SK-N-SH (cell line): Measurements from ENCODE around the gene MGRN1. TPM values are rescaled to one million over a fixed set of nuclear protein-coding genes. Genes with fewer than 3 reads are reported as not detected.

Source experiments
- CTCF ChIA-PET: fragments of 300-600, 350-600 bp; formaldehyde crosslinking; extraction: SDS; loops from one replicate; lab custom pipeline; 2021; lab: Yijun Ruan, JAX
- POLR2A ChIA-PET: fragments of 350-600 bp; sonication (Branson Sonifier 250); formaldehyde crosslinking; extraction: SDS; loops from one replicate; lab custom pipeline; 2020; ENCODE audit warnings: antibody characterized with exemption, inconsistent platforms; lab: Yijun Ruan, JAX
- DNase-seq: peaks from one replicate; pipeline ENCODE4 v3.0.0; 2012
- H2AFZ ChIP-seq: fragments of 200-600 bp; sonication (generic); 2 replicates; pipeline ENCODE4 v1.8.1; 2016; ENCODE audit warnings: antibody characterized with exemption, mild to moderate bottlenecking, low read depth
- H3F3A ChIP-seq: fragments of 200-600 bp; sonication (generic); replicated peaks from 2 replicates; pipeline ENCODE3; 2016; ENCODE audit warnings: antibody characterized with exemption, mild to moderate bottlenecking; ENCODE audit not compliant: insufficient read depth
- H3K27ac ChIP-seq, 2 experiments: fragments of 200-500 bp in 1 of 2; fragments of 200-600 bp in 1 of 2; sonication (Bioruptor generic) in 1 of 2; sonication (generic), shearing (Covaris generic) in 1 of 2; 2 replicates each; pipeline versions ENCODE4 v1.5.1 to v1.6.1; 2014 to 2016; ENCODE audit warnings: low read depth in 2 of 2, inconsistent platforms in 1 of 2, low read length in 1 of 2, mild to moderate bottlenecking in 1 of 2, mixed read lengths in 1 of 2
- H3K27me3 ChIP-seq: fragments of 200-600 bp; sonication (generic), shearing (Covaris generic); 2 replicates; pipeline ENCODE4 v1.6.1; 2016; ENCODE audit warnings: mixed run types; ENCODE audit not compliant: insufficient read depth
- H3K36me3 ChIP-seq, 2 experiments: fragments of 200-500 bp in 1 of 2; fragments of 200-600 bp in 1 of 2; sonication (Bioruptor generic) in 1 of 2; sonication (generic) in 1 of 2; replicated peaks in 1 of 2; 2 replicates each; pipeline versions ENCODE3 to v1.5.1; 2014 to 2016; ENCODE audit warnings: low read length in 1 of 2, mild to moderate bottlenecking in 1 of 2; ENCODE audit not compliant: insufficient read depth in 2 of 2, control insufficient read depth in 1 of 2
- H3K4me1 ChIP-seq, 2 experiments: fragments of 200-500 bp in 1 of 2; fragments of 200-600 bp in 1 of 2; sonication (Bioruptor generic) in 1 of 2; sonication (generic), shearing (Covaris generic) in 1 of 2; 2 replicates each; pipeline versions ENCODE4 v1.5.1 to v1.6.1; 2014 to 2016; ENCODE audit warnings: low read depth in 1 of 2, low read length in 1 of 2, mixed run types in 1 of 2; ENCODE audit not compliant: insufficient read depth in 2 of 2, control insufficient read depth in 1 of 2
- H3K4me2 ChIP-seq: fragments of 200-600 bp; sonication (generic), shearing (Covaris generic); 2 replicates; pipeline ENCODE4 v1.6.1; 2017; ENCODE audit warnings: mixed run types
- H3K4me3 ChIP-seq, 2 experiments: fragments of 200-500 bp in 1 of 2; fragments of 200-600 bp in 1 of 2; sonication (Bioruptor generic) in 1 of 2; sonication (generic), shearing (Covaris generic) in 1 of 2; 2 replicates each; pipeline versions ENCODE4 v1.5.1 to v1.8.1; 2014 to 2016; ENCODE audit warnings: low read depth in 2 of 2, inconsistent platforms in 1 of 2, low read length in 1 of 2, mild to moderate bottlenecking in 1 of 2, mixed read lengths in 1 of 2, moderate library complexity in 1 of 2
- H3K79me2 ChIP-seq: fragments of 200-600 bp; sonication (generic); 2 replicates; pipeline ENCODE4 v1.8.1; 2017; ENCODE audit warnings: mild to moderate bottlenecking; ENCODE audit not compliant: insufficient read depth
- H3K9ac ChIP-seq: fragments of 200-600 bp; sonication (generic); 2 replicates; pipeline ENCODE4 v1.6.1; 2017; ENCODE audit warnings: mixed run types
- H3K9me2 ChIP-seq: fragments of 200-600 bp; sonication (generic); 2 replicates; pipeline ENCODE4 v1.6.1; 2017; ENCODE audit warnings: mixed run types
- H3K9me3 ChIP-seq: fragments of 200-600 bp; sonication (generic); 2 replicates; pipeline ENCODE4 v1.6.1; 2017; ENCODE audit warnings: mixed run types, mild to moderate bottlenecking, moderate library complexity
- H4K20me1 ChIP-seq: fragments of 200-600 bp; sonication (generic); 2 replicates; pipeline ENCODE4 v1.6.1; 2017; ENCODE audit warnings: mild to moderate bottlenecking, mixed run types; ENCODE audit not compliant: insufficient read depth
- CTCF ChIP-seq: fragments of 200-600 bp; sonication (generic); IDR thresholded peaks from 2 replicates; pipeline ENCODE4 v1.6.1; 2017; ENCODE audit warnings: antibody characterized with exemption, mild to moderate bottlenecking, moderate library complexity
- FOSL2 ChIP-seq: IDR thresholded peaks from 2 replicates; pipeline ENCODE4 v1.4.0; 2012; ENCODE audit warnings: low read depth, mild to moderate bottlenecking, moderate library complexity, borderline replicate concordance
- FOXJ3 ChIP-seq: sonication (generic); formaldehyde crosslinking; IDR thresholded peaks from 2 replicates; pipeline ENCODE4 v1.5.1; 2020; ENCODE audit warnings: mild to moderate bottlenecking, missing genetic modification reagents
- FOXM1 ChIP-seq: IDR thresholded peaks from 2 replicates; pipeline ENCODE4 v1.4.0; 2012; ENCODE audit warnings: low read depth, mild to moderate bottlenecking
- GABPA ChIP-seq: IDR thresholded peaks from 2 replicates; pipeline ENCODE4 v1.4.0; 2012; ENCODE audit warnings: low read depth, mild to moderate bottlenecking
- MXI1 ChIP-seq: IDR thresholded peaks from 2 replicates; pipeline ENCODE4 v1.6.1; 2012; ENCODE audit warnings: mild to moderate bottlenecking, low read depth, low read length, improper control_type of control experiment
- NFIC ChIP-seq: IDR thresholded peaks from 2 replicates; pipeline ENCODE4 v1.4.0; 2012; ENCODE audit warnings: borderline replicate concordance
- POLR2AphosphoS5 ChIP-seq: IDR thresholded peaks from 2 replicates; pipeline ENCODE4 v1.6.1; 2012; ENCODE audit warnings: low read depth, low read length
- RCOR1 ChIP-seq: fragments of 150-350 bp; IDR thresholded peaks from 2 replicates; pipeline ENCODE4 v1.6.1; 2017; ENCODE audit warnings: antibody characterized with exemption, low read length
- RFX5 ChIP-seq: IDR thresholded peaks from 2 replicates; pipeline ENCODE4 v1.6.1; 2012; ENCODE audit warnings: mild to moderate bottlenecking, improper control_type of control experiment, low read length
- RXRA ChIP-seq: IDR thresholded peaks from 2 replicates; pipeline ENCODE4 v1.4.0; 2012; ENCODE audit warnings: low read depth, mild to moderate bottlenecking, borderline replicate concordance
- TAF1 ChIP-seq: IDR thresholded peaks from 2 replicates; pipeline ENCODE4 v1.6.1; 2012; ENCODE audit warnings: low read depth, mild to moderate bottlenecking, low read length, moderate library complexity, borderline replicate concordance
- TCF12 ChIP-seq: IDR thresholded peaks from 2 replicates; pipeline ENCODE4 v1.4.0; 2012
- TEAD4 ChIP-seq: IDR thresholded peaks from 2 replicates; pipeline ENCODE4 v1.4.0; 2012; ENCODE audit warnings: mild to moderate bottlenecking, borderline replicate concordance; ENCODE audit not compliant: insufficient read depth
- YY1 ChIP-seq: IDR thresholded peaks from 2 replicates; pipeline ENCODE4 v1.4.0; 2012; ENCODE audit warnings: low read depth, mild to moderate bottlenecking
- WGBS: methylation state at CpG from one replicate; pipeline ENCODE4 v1.1.6; 2017; ENCODE audit warnings: low lambda C conversion rate; 5-methylcytosine and 5-hydroxymethylcytosine counted together
- polyA plus RNA-seq, 3 experiments: library from polyadenylated mRNA; depleted of rRNA; stranded (reverse); fragments of >200 nt; gene quantifications; 2 replicates each; pipeline ENCODE4 v1.2.3, GENCODE V29; 2012
- TF ChIP-seq, protein P1 (sequence below): IDR thresholded peaks from 2 replicates; pipeline ENCODE4 v1.4.0; 2012; ENCODE audit warnings: low read depth, borderline replicate concordance
- TF ChIP-seq, protein P2 (sequence below): IDR thresholded peaks from 2 replicates; pipeline ENCODE4 v1.4.0; 2012; ENCODE audit warnings: low read depth

Gene MGRN1
- polyA plus RNA-seq, 1 of the 3 experiments (the other 2 are of a cell fraction): 13.3 TPM

- TF ChIP-seq, protein P1, sequence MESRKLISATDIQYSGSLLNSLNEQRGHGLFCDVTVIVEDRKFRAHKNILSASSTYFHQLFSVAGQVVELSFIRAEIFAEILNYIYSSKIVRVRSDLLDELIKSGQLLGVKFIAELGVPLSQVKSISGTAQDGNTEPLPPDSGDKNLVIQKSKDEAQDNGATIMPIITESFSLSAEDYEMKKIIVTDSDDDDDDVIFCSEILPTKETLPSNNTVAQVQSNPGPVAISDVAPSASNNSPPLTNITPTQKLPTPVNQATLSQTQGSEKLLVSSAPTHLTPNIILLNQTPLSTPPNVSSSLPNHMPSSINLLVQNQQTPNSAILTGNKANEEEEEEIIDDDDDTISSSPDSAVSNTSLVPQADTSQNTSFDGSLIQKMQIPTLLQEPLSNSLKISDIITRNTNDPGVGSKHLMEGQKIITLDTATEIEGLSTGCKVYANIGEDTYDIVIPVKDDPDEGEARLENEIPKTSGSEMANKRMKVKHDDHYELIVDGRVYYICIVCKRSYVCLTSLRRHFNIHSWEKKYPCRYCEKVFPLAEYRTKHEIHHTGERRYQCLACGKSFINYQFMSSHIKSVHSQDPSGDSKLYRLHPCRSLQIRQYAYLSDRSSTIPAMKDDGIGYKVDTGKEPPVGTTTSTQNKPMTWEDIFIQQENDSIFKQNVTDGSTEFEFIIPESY: no peak
- TF ChIP-seq TEAD4: no peak
- TF ChIP-seq GABPA: no peak
These were observed 40.7 kb upstream of the MGRN1 start (continued) for GRCh38 chr16:4583906-4584305.

DNA sequence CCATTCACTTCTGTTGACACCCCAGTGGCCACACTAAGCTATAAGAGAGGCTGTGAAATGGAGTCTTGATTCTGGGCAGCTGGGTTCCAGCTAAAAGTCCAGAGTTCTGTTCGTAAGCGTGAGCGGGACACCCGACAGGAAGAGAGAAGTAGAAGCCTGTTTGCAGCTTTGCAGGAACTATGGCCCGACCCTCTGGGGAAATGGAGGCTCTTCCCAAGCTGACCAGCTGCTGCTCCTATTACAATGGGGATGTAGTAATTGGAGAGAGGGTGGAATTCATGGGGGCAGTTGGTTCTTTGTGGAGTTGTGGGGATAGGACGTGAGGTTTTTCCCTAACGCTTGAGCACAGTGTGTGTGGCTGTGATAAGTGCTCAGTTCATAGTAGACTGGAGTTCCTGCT lies 38.3 kb upstream of the MGRN1 start:
- Histone ChIP-seq H3K27ac (no peak overlapping the region), H3F3A (no peaks in the 10 kb centered on the region), H4K20me1 (no peaks in the 10 kb centered on the region), H3K36me3 (no peaks in the 10 kb centered on the region), H3K4me2 (no peak overlapping the region), H2AFZ (no peak overlapping the region), H3K9ac (no peak overlapping the region), H3K79me2 (no peaks in the 10 kb centered on the region), H3K9me2 (no peaks in the 10 kb centered on the region), H3K27me3 (no peaks in the 10 kb centered on the region), H3K9me3 (no peaks in the 10 kb centered on the region), H3K4me3 (no peak overlapping the region), H3K4me1 (no peaks in the 10 kb centered on the region)
- CTCF ChIA-PET: interaction anchor here (0.7 to 5.6 kb wide), 27 partner anchors 8 to 370 kb away, joined by 3 to 64 read pairs (median 7); partner anchors contain the start of genes C16orf96 and NMRAL1
- DNase-seq: no peak
- WGBS: 58% methylated on average over 7 of the region's 7 CpGs
- TF ChIP-seq TAF1: no peak
- no peak for TF ChIP-seq NFIC
- no peak for TF ChIP-seq YY1
- no peak for TF ChIP-seq RCOR1
- no peak for TF ChIP-seq RFX5
- TF ChIP-seq FOXM1: no peak
- no peak for TF ChIP-seq GABPA
- no peak for TF ChIP-seq POLR2AphosphoS5
- no peak for TF ChIP-seq FOXJ3
- TF ChIP-seq RXRA: no peak
- no peak for TF ChIP-seq CTCF
- no peak for TF ChIP-seq FOSL2
- TF ChIP-seq TCF12: no peak
- TF ChIP-seq, protein P2, sequence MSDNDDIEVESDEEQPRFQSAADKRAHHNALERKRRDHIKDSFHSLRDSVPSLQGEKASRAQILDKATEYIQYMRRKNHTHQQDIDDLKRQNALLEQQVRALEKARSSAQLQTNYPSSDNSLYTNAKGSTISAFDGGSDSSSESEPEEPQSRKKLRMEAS: no peak
- TF ChIP-seq MXI1: no peak
- POLR2A ChIA-PET: no interaction called here
